Daoy (cell line): Measurements from ENCODE around the gene CLDN5. TPM values are rescaled to one million over a fixed set of nuclear protein-coding genes. Genes with fewer than 3 reads are reported as not detected.

ENCODE experiments used
- DNase-seq: peaks from one replicate; pipeline ENCODE4 v3.0.0-alpha.2; 2015; ENCODE audit warnings: low read depth
- total RNA-seq: library from RNA; depleted of rRNA; stranded (reverse); fragments of >200 nt; shearing (Covaris generic); gene quantifications from 2 replicates; pipeline ENCODE4 v1.2.3, GENCODE V29; 2014

The CLDN5 gene
- total RNA-seq, 1 experiment from 2014 or later, result 0.11 TPM

- no peak for DNase-seq
Observed at GRCh38 chr22:19504900-19505734, 19.1 kb downstream of the CLDN5 start.

- no peak for DNase-seq
Observed at GRCh38 chr22:19503869-19504268, 20.3 kb downstream of the CLDN5 start.

GRCh38 chr22:19503367-19503766 lies 20.8 kb downstream of the CLDN5 start:
- DNase-seq, result no peak

GRCh38 chr22:19501897-19502447 lies 22.2 kb downstream of the CLDN5 start:
- no peak for DNase-seq

GRCh38 chr22:19499880-19500242 lies 24.3 kb downstream of the CLDN5 start:
- no peak for DNase-seq

GRCh38 chr22:19499236-19499879 lies 24.9 kb downstream of the CLDN5 start:
- DNase-seq, result no peak

- DNase-seq, result no peak
Observed at GRCh38 chr22:19498866-19499190, 25.4 kb downstream of the CLDN5 start.

GRCh38 chr22:19498154-19498865 lies 25.9 kb downstream of the CLDN5 start:
- DNase-seq, result no peak

- peak; percentile 59 for DNase-seq
Observed at GRCh38 chr22:19497245-19497644, 27.0 kb downstream of the CLDN5 start.

GRCh38 chr22:19496324-19496630 lies 27.9 kb downstream of the CLDN5 start:
- DNase-seq, result no peak

GRCh38 chr22:19495562-19496323 lies 28.5 kb downstream of the CLDN5 start:
- no peak for DNase-seq

- no peak for DNase-seq
Observed at GRCh38 chr22:19494676-19495173, 29.5 kb downstream of the CLDN5 start.

- no peak for DNase-seq
Observed at GRCh38 chr22:19494001-19494560, 30.1 kb downstream of the CLDN5 start.

- no peak for DNase-seq
Observed at GRCh38 chr22:19492504-19493174, 31.6 kb downstream of the CLDN5 start.

GRCh38 chr22:19490628-19491230 lies 33.5 kb downstream of the CLDN5 start:
- no peak for DNase-seq

GRCh38 chr22:19488884-19489843 lies 35.0 kb downstream of the CLDN5 start:
- DNase-seq, result no peak

- no peak for DNase-seq
Observed at GRCh38 chr22:19488285-19488684, 35.9 kb downstream of the CLDN5 start.

GRCh38 chr22:19483481-19484244 lies 40.5 kb downstream of the CLDN5 start:
- no peak for DNase-seq
